ENCODE data around the gene COQ8B. TPM values are rescaled to one million over a fixed set of nuclear protein-coding genes. Genes with fewer than 3 reads are reported as not detected.
"Not testable (repeated sequence)": the region's sequence is repeated elsewhere in the genome, so short reads cannot be mapped to it uniquely, and the experiment has no call there.

The COQ8B gene
- total RNA-seq, 4 donors from 2014 or later = 32.4 to 92.8 (median 41.9) TPM

DNA sequence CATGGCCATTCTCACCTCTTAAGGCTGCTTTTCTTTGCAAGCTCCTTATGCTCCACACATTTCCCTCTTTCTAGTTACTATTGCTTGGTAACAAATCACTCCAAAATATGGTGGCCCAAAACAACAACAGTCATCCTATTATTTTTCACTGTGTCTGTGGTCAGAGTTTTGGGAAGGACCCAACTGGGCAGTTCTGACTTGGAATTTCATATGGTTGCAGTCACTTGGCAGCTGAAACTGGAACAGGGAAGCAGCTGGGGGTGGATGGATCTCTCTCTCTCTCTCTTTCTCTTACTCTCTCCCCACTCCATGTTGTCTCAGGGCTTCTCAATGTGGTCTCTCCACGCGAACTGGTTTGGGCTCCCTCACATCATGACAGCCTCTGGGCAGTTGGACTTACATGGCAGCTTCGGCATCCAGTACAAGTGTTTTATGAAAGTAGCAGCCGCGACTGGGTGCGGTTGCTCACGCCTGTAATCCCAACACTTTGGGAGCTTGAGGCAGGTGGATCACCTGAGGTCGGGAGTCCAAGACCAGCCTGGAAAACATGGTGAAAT is 65.9 kb downstream of the COQ8B start:
- Histone ChIP-seq H3K4me3 (no peak overlapping the region), H3K9me3 (no peaks in the 10 kb centered on the region), H3K27ac (peak overlapping the region in 3 of 4 donors; percentile 39 to 46 (median 40)), H3K4me1 (no peaks in the 10 kb centered on the region), H3K36me3 (no peaks in the 10 kb centered on the region), H3K27me3 (no peaks in the 10 kb centered on the region)
- no peak for DNase-seq
- TF ChIP-seq POLR2A (IDR thresholded peaks at IDR 0.05) = no peak
- TF ChIP-seq, protein P1, sequence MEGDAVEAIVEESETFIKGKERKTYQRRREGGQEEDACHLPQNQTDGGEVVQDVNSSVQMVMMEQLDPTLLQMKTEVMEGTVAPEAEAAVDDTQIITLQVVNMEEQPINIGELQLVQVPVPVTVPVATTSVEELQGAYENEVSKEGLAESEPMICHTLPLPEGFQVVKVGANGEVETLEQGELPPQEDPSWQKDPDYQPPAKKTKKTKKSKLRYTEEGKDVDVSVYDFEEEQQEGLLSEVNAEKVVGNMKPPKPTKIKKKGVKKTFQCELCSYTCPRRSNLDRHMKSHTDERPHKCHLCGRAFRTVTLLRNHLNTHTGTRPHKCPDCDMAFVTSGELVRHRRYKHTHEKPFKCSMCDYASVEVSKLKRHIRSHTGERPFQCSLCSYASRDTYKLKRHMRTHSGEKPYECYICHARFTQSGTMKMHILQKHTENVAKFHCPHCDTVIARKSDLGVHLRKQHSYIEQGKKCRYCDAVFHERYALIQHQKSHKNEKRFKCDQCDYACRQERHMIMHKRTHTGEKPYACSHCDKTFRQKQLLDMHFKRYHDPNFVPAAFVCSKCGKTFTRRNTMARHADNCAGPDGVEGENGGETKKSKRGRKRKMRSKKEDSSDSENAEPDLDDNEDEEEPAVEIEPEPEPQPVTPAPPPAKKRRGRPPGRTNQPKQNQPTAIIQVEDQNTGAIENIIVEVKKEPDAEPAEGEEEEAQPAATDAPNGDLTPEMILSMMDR (IDR thresholded peaks at IDR 0.05) = no peak

DNA sequence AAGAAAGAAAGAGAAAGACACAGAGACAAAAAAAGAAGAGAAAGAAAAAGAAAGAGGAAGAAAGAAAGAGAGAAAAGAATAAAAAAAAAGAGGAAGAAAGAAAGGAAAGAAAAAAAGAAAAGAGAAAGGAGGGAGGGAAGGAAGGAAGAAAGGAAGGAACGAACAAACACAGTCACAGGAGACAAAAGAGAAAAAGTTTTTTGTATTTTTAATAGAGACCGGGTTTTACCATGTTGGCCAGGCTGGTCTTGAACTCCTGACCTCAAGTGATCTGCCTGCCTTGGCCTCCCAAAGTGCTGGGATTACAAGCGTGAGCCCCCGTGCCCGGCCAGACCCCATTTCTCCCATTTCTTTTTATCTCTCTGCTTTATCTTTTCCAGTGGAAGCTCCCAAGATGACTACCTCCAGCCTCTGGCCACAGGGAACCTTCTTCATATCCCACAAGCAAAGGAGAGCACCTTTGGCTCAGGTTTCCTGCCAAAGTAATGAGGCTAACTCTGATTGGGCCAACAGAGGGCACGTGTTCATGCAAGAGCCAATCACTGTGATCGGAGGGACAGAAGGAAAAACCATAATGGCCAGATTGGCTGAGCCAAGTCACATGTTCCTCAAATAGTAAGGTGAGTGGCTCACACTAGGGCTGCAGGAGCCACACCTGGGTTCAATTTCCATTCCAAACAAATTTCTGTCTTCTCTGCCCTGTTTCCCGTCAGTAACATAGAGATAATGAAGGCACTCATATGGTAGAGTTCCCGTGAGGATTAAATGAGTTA is 66.6 kb downstream of the COQ8B start:
- H3K36me3 ChIP-seq, H3K9me3 ChIP-seq, H3K4me3 ChIP-seq, DNase-seq, H3K27me3 ChIP-seq, H3K4me1 ChIP-seq: not testable (repeated sequence)
- peak overlapping the region in 3 of 4 donors; percentile 36 to 46 (median 40) for H3K27ac ChIP-seq

DNA sequence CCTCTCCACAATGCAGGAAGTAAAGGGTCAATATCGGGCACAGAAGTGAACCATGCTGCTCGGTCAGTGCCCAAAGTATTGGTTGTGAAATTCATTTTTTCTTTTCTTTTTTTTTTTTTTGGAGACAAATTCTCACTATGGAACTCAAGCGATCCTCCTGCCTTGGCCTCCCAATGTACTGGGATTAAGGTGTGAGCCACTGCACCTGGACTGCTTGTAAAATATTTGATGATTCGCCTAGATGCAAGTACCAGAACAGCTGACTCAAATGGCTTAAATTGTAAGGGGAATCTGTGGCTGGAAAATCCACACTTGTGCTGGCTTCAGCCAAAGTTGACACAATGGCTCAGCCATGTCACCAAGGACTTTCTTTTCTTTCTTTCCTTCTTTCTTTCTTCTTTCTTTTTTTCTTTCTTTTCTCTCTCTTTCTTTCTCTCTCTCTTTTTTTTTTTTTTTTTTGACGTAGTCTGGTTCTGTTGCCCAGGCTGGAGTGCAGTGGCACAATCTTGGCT is 69.9 kb downstream of the COQ8B start:
- no peaks in the 10 kb centered on the region for H3K27me3 ChIP-seq
- H3K9me3 ChIP-seq = no peaks in the 10 kb centered on the region
- H3K4me3 ChIP-seq = no peak overlapping the region
- peaks cover 0 to 4% (median 0%) of the 10 kb centered on the region in 4 donors for H3K4me1 ChIP-seq
- DNase-seq = no peak
- no peak for TF ChIP-seq POLR2A (IDR thresholded peaks at IDR 0.05)
- TF ChIP-seq, protein P1 (IDR thresholded peaks at IDR 0.05) = no peak
- peak overlapping the region; percentile 13 to 80 (median 65) for H3K27ac ChIP-seq
- H3K36me3 ChIP-seq = no peaks in the 10 kb centered on the region

DNA sequence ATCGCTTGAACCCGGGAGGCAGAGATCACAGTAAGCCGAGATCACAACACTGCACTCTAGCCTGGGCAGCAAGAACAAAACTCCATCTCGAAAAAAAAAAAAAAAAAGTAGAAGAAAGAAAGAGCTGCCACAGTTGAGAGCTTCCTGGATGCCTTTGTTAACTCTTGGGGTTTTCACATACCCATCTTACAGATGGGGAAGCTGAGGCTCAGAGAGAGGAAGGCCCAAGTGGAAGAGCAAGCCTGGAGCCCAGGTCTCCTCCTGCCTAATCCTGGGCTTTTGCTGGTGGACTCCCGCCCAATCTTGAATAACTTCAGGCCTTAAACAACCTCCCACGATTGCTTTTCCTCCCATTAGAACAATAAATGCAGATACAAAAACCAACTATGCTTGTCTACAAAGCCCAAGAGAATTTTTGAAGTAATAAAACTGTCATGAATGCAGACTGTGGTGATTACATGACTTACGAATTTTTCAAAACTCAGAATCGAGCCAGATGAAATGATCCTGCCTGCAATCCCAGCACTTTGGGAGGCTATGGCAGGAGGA is 73.9 kb downstream of the COQ8B start:
- H3K4me3 ChIP-seq = no peak overlapping the region
- H3K9me3 ChIP-seq = no peaks in the 10 kb centered on the region
- no peaks in the 10 kb centered on the region for H3K36me3 ChIP-seq
- H3K27ac ChIP-seq = peak overlapping the region in 1 of 4 donors; percentile 1
- no peak for DNase-seq
- TF ChIP-seq, protein P1 (IDR thresholded peaks at IDR 0.05) = no peak
- TF ChIP-seq POLR2A (IDR thresholded peaks at IDR 0.05) = no peak
- no peaks in the 10 kb centered on the region for H3K27me3 ChIP-seq
- H3K4me1 ChIP-seq = peaks cover 0 to 4% (median 1%) of the 10 kb centered on the region in 4 donors

DNA sequence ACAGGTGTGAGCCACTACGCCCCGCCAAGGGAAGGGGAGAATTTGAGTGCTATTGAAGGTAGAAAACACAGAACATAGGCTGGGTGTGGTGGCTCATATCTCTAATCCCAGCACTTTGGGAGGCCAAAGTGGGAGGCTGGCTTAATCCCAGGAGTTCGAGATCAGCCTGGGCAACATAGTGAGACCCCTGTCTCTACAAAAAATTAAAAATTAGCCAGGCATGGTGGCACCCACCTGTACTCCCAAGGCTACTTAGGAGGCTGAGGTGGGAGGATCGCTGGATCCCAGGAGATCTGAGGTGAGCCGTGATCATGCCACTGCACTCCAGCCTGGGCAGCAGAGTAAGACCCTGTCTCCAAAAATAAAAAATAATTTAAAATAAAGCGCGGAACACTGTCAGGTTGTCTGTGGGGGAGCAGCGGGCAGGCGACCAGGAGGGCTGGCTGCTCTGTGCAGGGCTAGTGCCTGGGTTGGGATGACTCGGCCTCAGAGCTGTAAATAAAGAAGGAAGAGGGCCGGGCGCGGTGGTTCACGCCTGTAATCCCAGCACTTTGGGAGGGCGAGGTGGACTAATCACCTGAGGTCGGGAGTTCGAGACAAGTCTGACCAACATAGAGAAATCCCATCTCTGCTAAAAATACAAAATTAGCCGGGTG is 74.5 kb downstream of the COQ8B start:
- DNase-seq = no peak
- Histone ChIP-seq H3K36me3 (no peaks in the 10 kb centered on the region), H3K4me1 (peaks cover 0 to 4% (median 1%) of the 10 kb centered on the region in 4 donors), H3K27me3 (no peaks in the 10 kb centered on the region), H3K4me3 (no peak overlapping the region), H3K9me3 (no peaks in the 10 kb centered on the region), H3K27ac (peak overlapping the region in 2 of 4 donors; percentile 60 to 75)
- TF ChIP-seq, protein P1 (IDR thresholded peaks at IDR 0.05) = no peak
- TF ChIP-seq POLR2A (IDR thresholded peaks at IDR 0.05) = no peak

Small RNA genes within 50 kb of the gene (small RNA-seq; reads per million reads assigned to genes)
- 0 reads per million in 2 donors for gene RNU6-195P

Other genes with a start within 250 kb of the COQ8B start
- 1 to 10 TPM in 2 of 4 donors, under 1 TPM in 2; 0.18 to 6.6 (median 2.0) TPM for gene SPTBN4, start 249.9 kb downstream of the COQ8B start, total RNA-seq
- 100 to 1,000 TPM in 2 of 4 donors, 10 to 100 TPM in 2; 73.4 to 121 (median 99.9) TPM for gene SHKBP1, start 140.0 kb downstream of the COQ8B start, total RNA-seq
- 100 to 1,000 TPM; 164 to 484 (median 329) TPM for gene LTBP4, start 115.5 kb downstream of the COQ8B start, total RNA-seq
- 100 to 1,000 TPM in 1 of 4 donors, 10 to 100 TPM in 3; 10.9 to 151 (median 27.9) TPM for gene NUMBL, start 26.2 kb downstream of the COQ8B start, total RNA-seq
- gene ITPKC, start 226 bp upstream of the COQ8B start, total RNA-seq = 10 to 100 TPM; 34.5 to 43.9 (median 38.9) TPM
- gene ACTMAP, start 33.6 kb upstream of the COQ8B start, total RNA-seq = 10 to 100 TPM in 3 of 4 donors, 1 to 10 TPM in 1; 7.4 to 33.0 (median 21.6) TPM
- 100 to 1,000 TPM in 1 of 4 donors, 10 to 100 TPM in 3; 44.5 to 104 (median 72.1) TPM for gene SNRPA, start 34.3 kb upstream of the COQ8B start, total RNA-seq
- 1 to 10 TPM in 1 of 4 donors, not detected in 3; 4.0 TPM for gene MIA, start 58.6 kb upstream of the COQ8B start, total RNA-seq
- 10 to 100 TPM; 14.9 to 71.2 (median 51.3) TPM for gene RAB4B, start 61.4 kb upstream of the COQ8B start, total RNA-seq
- gene EGLN2, start 82.3 kb upstream of the COQ8B start, total RNA-seq = 10 to 100 TPM; 75.8 to 96.6 (median 88.1) TPM
- gene CYP2A6, start 133.6 kb upstream of the COQ8B start, total RNA-seq = not detected
- gene CYP2A7, start 165.3 kb upstream of the COQ8B start, total RNA-seq = not detected